ENCODE results near the gene BHMT2. TPM values are rescaled to one million over a fixed set of nuclear protein-coding genes. Genes with fewer than 3 reads are reported as not detected.

The BHMT2 gene
- polyA plus RNA-seq, 2 of the 4 experiments (the other 2 are of a cell fraction) = not detected

GRCh38 chr5:79031485-79031867 lies 38.1 kb upstream of the BHMT2 start (continued):
- TF ChIP-seq, protein P1, sequence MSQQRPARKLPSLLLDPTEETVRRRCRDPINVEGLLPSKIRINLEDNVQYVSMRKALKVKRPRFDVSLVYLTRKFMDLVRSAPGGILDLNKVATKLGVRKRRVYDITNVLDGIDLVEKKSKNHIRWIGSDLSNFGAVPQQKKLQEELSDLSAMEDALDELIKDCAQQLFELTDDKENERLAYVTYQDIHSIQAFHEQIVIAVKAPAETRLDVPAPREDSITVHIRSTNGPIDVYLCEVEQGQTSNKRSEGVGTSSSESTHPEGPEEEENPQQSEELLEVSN (IDR thresholded peaks at IDR 0.05; ENCODE audit: borderline replicate concordance, low read depth) = no peak

GRCh38 chr5:79032031-79032695 lies 37.4 kb upstream of the BHMT2 start:
- Histone ChIP-seq H3K9me3 (peaks cover 3% of the 10 kb centered on the region; the same call in 1 of the 3 replicates), H3K4me2 (no peak overlapping the region), H3K4me3 (no peak overlapping the region), H3K27ac (no peak overlapping the region), H3K4me1 (no peaks in the 10 kb centered on the region)
- POLR2A ChIA-PET = no interaction called here
- FAIRE-seq (no peak), ATAC-seq (no peak), DNase-seq (ENCODE audit: low read depth in 1 of 2, low spot score in 1 of 2) (no peak)
- CTCF ChIA-PET = interaction anchor here (1.0 kb wide), 1 partner anchor 101 kb away, joined by 3 read pairs; no protein-coding TSS in a partner anchor
- no peak for TF ChIP-seq CBX2 (IDR thresholded peaks at IDR 0.05; ENCODE audit: borderline replicate concordance, low read depth)
- no peak for TF ChIP-seq ZC3H11A (IDR thresholded peaks at IDR 0.05)
- TF ChIP-seq FOSB (CRISPR knock-in tag; IDR thresholded peaks at IDR 0.05) = no peak
- no peak for TF ChIP-seq TFCP2L1 (CRISPR knock-in tag; IDR thresholded peaks at IDR 0.05)
- TF ChIP-seq FOSL2 (IDR thresholded peaks at IDR 0.05) = no peak
- TF ChIP-seq FOSL2 (CRISPR knock-in tag; IDR thresholded peaks at IDR 0.05) = no peak
- TF ChIP-seq KDM5A (IDR thresholded peaks at IDR 0.05) = no peak
- TF ChIP-seq CHD4 (IDR thresholded peaks at IDR 0.05; ENCODE audit: borderline replicate concordance) = no peak
- TF ChIP-seq ZSCAN20 (CRISPR knock-in tag; IDR thresholded peaks at IDR 0.05) = no peak
- TF ChIP-seq BCL3 (IDR thresholded peaks at IDR 0.05) = no peak
- WGBS (ENCODE audit: missing lambda C conversion rate) = 68% methylated on average over 10 of the region's 10 CpGs

- CTCF ChIA-PET = interaction anchor here (0.6 to 4.4 kb wide), 4 partner anchors 8 to 1648 kb away, joined by 3 to 42 read pairs (median 13); no protein-coding TSS in a partner anchor
- POLR2A ChIA-PET = no interaction called here
- no peak overlapping the region for H3K4me2 ChIP-seq
- TF ChIP-seq MAZ (IDR thresholded peaks at IDR 0.05; ENCODE audit: borderline replicate concordance, low read depth, low read length) (no peak), FOSL2 (IDR thresholded peaks at IDR 0.05) (no peak), FOSL2 (CRISPR knock-in tag; IDR thresholded peaks at IDR 0.05) (peak; percentile 58; the same call in 1 of the 2 replicates), NPAS2 (CRISPR knock-in tag; IDR thresholded peaks at IDR 0.05; ENCODE audit: borderline replicate concordance) (no peak), NR3C1 (IDR thresholded peaks at IDR 0.05) (no peak), GATA3 (IDR thresholded peaks at IDR 0.05; ENCODE audit: borderline replicate concordance) (no peak), BCL3 (IDR thresholded peaks at IDR 0.05) (no peak)
- no peak overlapping the region for H3K4me3 ChIP-seq
- H3K9me3 ChIP-seq = peaks cover 4% of the 10 kb centered on the region; the same call in 1 of the 3 replicates
- H3K4me1 ChIP-seq = no peaks in the 10 kb centered on the region
- no peak for DNase-seq (ENCODE audit: low read depth in 1 of 2, low spot score in 1 of 2)
- H3K27ac ChIP-seq = no peak overlapping the region
- WGBS (ENCODE audit: missing lambda C conversion rate) = 68% methylated on average over 5 of the region's 5 CpGs
- no peak for ATAC-seq
- no peak for FAIRE-seq
Observed at GRCh38 chr5:79032782-79033181, 36.8 kb upstream of the BHMT2 start.

DNA sequence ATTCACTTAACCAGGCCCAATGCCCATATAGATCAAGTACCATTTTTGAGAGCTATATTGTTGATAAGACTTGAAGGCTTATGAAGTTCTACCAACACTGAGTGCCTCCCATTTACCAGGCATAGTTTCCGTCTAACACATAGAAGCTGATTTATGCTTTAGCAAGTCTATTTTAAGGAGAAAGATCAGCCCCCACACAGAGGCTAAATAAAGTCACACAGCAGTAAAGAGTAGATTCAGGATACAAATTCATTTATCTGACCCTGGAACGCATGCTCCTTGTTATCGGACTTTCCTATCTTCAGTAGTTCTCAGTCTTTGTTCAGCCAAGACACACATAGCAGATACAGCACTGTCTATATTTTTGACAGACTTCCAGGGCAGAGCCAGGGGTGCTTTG lies 34.3 kb upstream of the BHMT2 start:
- no peak for DNase-seq (ENCODE audit: low read depth in 1 of 2, low spot score in 1 of 2)
- ChIA-PET CTCF (interaction anchor here (3.6 to 4.4 kb wide), 2 partner anchors 10 to 15 kb away, joined by 23 to 42 read pairs; no protein-coding TSS in a partner anchor), POLR2A (no interaction called here)
- no peaks in the 10 kb centered on the region for H3K4me1 ChIP-seq
- no peak overlapping the region for H3K4me3 ChIP-seq
- WGBS (ENCODE audit: missing lambda C conversion rate) = 88% methylated on average over 3 of the region's 3 CpGs
- peaks cover 4% of the 10 kb centered on the region; the same call in 1 of the 3 replicates for H3K9me3 ChIP-seq
- no peak for FAIRE-seq
- no peak overlapping the region for H3K27ac ChIP-seq
- ATAC-seq = no peak
- H3K4me2 ChIP-seq = no peak overlapping the region
- TF ChIP-seq, protein P2, sequence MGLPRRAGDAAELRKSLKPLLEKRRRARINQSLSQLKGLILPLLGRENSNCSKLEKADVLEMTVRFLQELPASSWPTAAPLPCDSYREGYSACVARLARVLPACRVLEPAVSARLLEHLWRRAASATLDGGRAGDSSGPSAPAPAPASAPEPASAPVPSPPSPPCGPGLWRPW (IDR thresholded peaks at IDR 0.05) = no peak
- TF ChIP-seq NR3C1 (IDR thresholded peaks at IDR 0.05) (no peak), RAD21 (conservative IDR thresholded peaks at IDR 0.05 in 1 of 2, IDR thresholded peaks at IDR 0.05 in 1 of 2) (no peak), ELK1 (IDR thresholded peaks at IDR 0.05; ENCODE audit: low read depth, low read length) (no peak), MAZ (IDR thresholded peaks at IDR 0.05; ENCODE audit: borderline replicate concordance, low read depth, low read length) (no peak), HOXA7 (CRISPR knock-in tag; IDR thresholded peaks at IDR 0.05) (no peak), CHD2 (IDR thresholded peaks at IDR 0.05; ENCODE audit: low read length, partially characterized antibody) (no peak), HMGXB4 (CRISPR knock-in tag; IDR thresholded peaks at IDR 0.05; ENCODE audit: borderline replicate concordance) (no peak), CEBPB (IDR thresholded peaks at IDR 0.05) (no peak)
- TF ChIP-seq, protein P3, sequence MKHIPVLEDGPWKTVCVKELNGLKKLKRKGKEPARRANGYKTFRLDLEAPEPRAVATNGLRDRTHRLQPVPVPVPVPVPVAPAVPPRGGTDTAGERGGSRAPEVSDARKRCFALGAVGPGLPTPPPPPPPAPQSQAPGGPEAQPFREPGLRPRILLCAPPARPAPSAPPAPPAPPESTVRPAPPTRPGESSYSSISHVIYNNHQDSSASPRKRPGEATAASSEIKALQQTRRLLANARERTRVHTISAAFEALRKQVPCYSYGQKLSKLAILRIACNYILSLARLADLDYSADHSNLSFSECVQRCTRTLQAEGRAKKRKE (CRISPR knock-in tag; IDR thresholded peaks at IDR 0.05; ENCODE audit: low read depth) = no peak
